Endothelial cell of umbilical vein (primary cell): ENCODE data around the gene TOM1L2. TPM values are rescaled to one million over a fixed set of nuclear protein-coding genes. Genes with fewer than 3 reads are reported as not detected.

Source experiments
- BruUV-seq: library from RNA; stranded (reverse); fragments of 400-500 nt; replicated peaks from 2 replicates; lab custom pipeline; 2021; lab: Mats Ljungman, UMichigan
- CTCF ChIA-PET: fragments of 300-600, 350-600 bp; sonication (Branson Sonifier 250); formaldehyde crosslinking; loops from one replicate; lab custom pipeline; 2021; ENCODE audit warnings: antibody characterized with exemption, inconsistent platforms; lab: Charles Lee
- POLR2A ChIA-PET: fragments of 300-600, 350-600 bp; sonication (Branson Sonifier 250); formaldehyde crosslinking; loops from one replicate; lab custom pipeline; 2021; ENCODE audit warnings: antibody characterized with exemption, inconsistent platforms; lab: Charles Lee
- DNase-seq: peaks from one replicate; pipeline ENCODE4 v3.0.0-alpha.2; 2011; ENCODE audit warnings: low read depth, low spot score
- FAIRE-seq: peaks from 2 replicates; lab custom pipeline; 2011; peaks lifted over from hg19 to GRCh38; lab: Jason Lieb, UNC
- H2AFZ ChIP-seq: 2 replicates; pipeline ENCODE4 v1.6.0; 2012; ENCODE audit warnings: low read depth, low read length, control low read depth, inconsistent platforms
- H3K27ac ChIP-seq: 2 replicates; pipeline ENCODE4 v1.5.1; 2011; ENCODE audit warnings: low read depth, mild to moderate bottlenecking, control low read depth, low read length, moderate library complexity; ENCODE audit not compliant: insufficient read depth
- H3K27me3 ChIP-seq, 2 experiments: 2 replicates each; pipeline versions ENCODE4 v1.6.0 to v1.6.1; 2011; ENCODE audit warnings: low read length in 2 of 2, mixed read lengths in 1 of 2; ENCODE audit not compliant: control insufficient read depth in 2 of 2, insufficient read depth in 2 of 2
- H3K36me3 ChIP-seq, 2 experiments: 2 replicates in 1 of 2; 3 replicates in 1 of 2; pipeline ENCODE4 v1.5.1; 2011; ENCODE audit warnings: low read length in 2 of 2, mild to moderate bottlenecking in 1 of 2, moderate library complexity in 1 of 2; ENCODE audit not compliant: control insufficient read depth in 2 of 2, insufficient read depth in 2 of 2; ENCODE audit errors: extremely low read depth in 1 of 2
- H3K4me1 ChIP-seq: 3 replicates; pipeline ENCODE4 v1.5.1; 2011; ENCODE audit warnings: mild to moderate bottlenecking, low read length; ENCODE audit not compliant: control insufficient read depth, insufficient read depth; ENCODE audit errors: extremely low read depth
- H3K4me2 ChIP-seq: 2 replicates; pipeline ENCODE4 v1.6.1; 2011; ENCODE audit warnings: low read length, control low read depth, mixed read lengths; ENCODE audit not compliant: insufficient read depth
- H3K4me3 ChIP-seq, 3 experiments: fragments of 200-600 bp in 1 of 3; sonication (generic), shearing (Covaris generic) in 1 of 3; replicated peaks in 1 of 3; 2 replicates each; pipeline ENCODE4 v1.5.1; 2011 to 2016; ENCODE audit warnings: control low read depth in 3 of 3, low read length in 3 of 3, mild to moderate bottlenecking in 2 of 3, inconsistent platforms in 1 of 3, low read depth in 1 of 3, moderate library complexity in 1 of 3; ENCODE audit not compliant: insufficient read depth in 1 of 3
- H3K79me2 ChIP-seq: 2 replicates; pipeline ENCODE4 v1.6.0; 2012; ENCODE audit warnings: low read length, inconsistent platforms; ENCODE audit not compliant: control insufficient read depth, insufficient read depth
- H3K9ac ChIP-seq: replicated peaks from 2 replicates; pipeline ENCODE3; 2011; ENCODE audit warnings: low read length, control low read depth; ENCODE audit not compliant: insufficient read depth; ENCODE audit errors: extremely low read depth
- H3K9me1 ChIP-seq: replicated peaks from 3 replicates; pipeline ENCODE4 v1.6.0; 2011; ENCODE audit warnings: mild to moderate bottlenecking, low read length; ENCODE audit not compliant: control insufficient read depth, insufficient read depth; ENCODE audit errors: extremely low read depth
- H3K9me3 ChIP-seq: replicated peaks from 2 replicates; pipeline ENCODE4 v1.5.1; 2012; ENCODE audit warnings: low read length, inconsistent platforms; ENCODE audit not compliant: control insufficient read depth, insufficient read depth
- H4K20me1 ChIP-seq: replicated peaks from 2 replicates; pipeline ENCODE3; 2011; ENCODE audit warnings: mild to moderate bottlenecking, low read length; ENCODE audit not compliant: control insufficient read depth, insufficient read depth; ENCODE audit errors: extremely low read depth
- CTCF ChIP-seq, 2 donors: IDR thresholded peaks; 1 replicate in 1 of 2; 2 replicates in 1 of 2; pipeline ENCODE4 v1.5.1; 2011; ENCODE audit warnings: low read length in 2 of 2, mild to moderate bottlenecking in 2 of 2, moderate library complexity in 2 of 2, control low read depth in 1 of 2, inconsistent platforms in 1 of 2, low read depth in 1 of 2; ENCODE audit not compliant: insufficient read depth in 1 of 2; ENCODE audit errors: extremely low read depth in 1 of 2
- EZH2 ChIP-seq: IDR thresholded peaks from 2 replicates; pipeline ENCODE4 v1.6.1; 2012; ENCODE audit warnings: borderline replicate concordance, low read depth, mild to moderate bottlenecking, moderate library complexity, low read length, inconsistent platforms; ENCODE audit not compliant: severe bottlenecking
- FOS ChIP-seq: IDR thresholded peaks from 2 replicates; pipeline ENCODE4 v1.6.1; 2011; ENCODE audit warnings: mild to moderate bottlenecking, low read length, moderate library complexity, borderline replicate concordance; ENCODE audit not compliant: insufficient read depth
- GATA2 ChIP-seq: IDR thresholded peaks from 2 replicates; pipeline ENCODE4 v1.7.0; 2011; ENCODE audit warnings: low read depth, mild to moderate bottlenecking, moderate library complexity, mixed read lengths, low read length; ENCODE audit not compliant: insufficient read length, insufficient read depth
- JUN ChIP-seq: IDR thresholded peaks from 2 replicates; pipeline ENCODE4 v1.6.1; 2011; ENCODE audit warnings: borderline replicate concordance, low read depth; ENCODE audit not compliant: insufficient read length, insufficient read depth
- MYC ChIP-seq: IDR thresholded peaks from one replicate; pipeline ENCODE4 v1.6.1; 2011; ENCODE audit warnings: mild to moderate bottlenecking, low read depth, low read length
- POLR2AphosphoS5 ChIP-seq: IDR thresholded peaks from 2 replicates; pipeline ENCODE4 v1.6.1; 2012; ENCODE audit warnings: low read depth, mild to moderate bottlenecking, control low read depth, low read length, moderate library complexity; ENCODE audit not compliant: insufficient read depth
- dilution Hi-C: fragments of 300-500 bp; cut with MboI; formaldehyde crosslinking; loops from one replicate; pipeline ENCODE4 v1.15.0; 2019; ENCODE audit warnings: low sequenced_read_pairs; ENCODE audit not compliant: extremely low pct_ligation_motif_present
- intact Hi-C: fragments of 100-400 bp; cut with micrococcal nuclease; formaldehyde crosslinking; loops from one replicate; pipeline ENCODE4 v1.10.0; 2022
- polyA plus RNA-seq, 4 experiments: library from polyadenylated mRNA; depleted of rRNA in 3 of 4; stranded (reverse) in 3 of 4; unstranded in 1 of 4; fragments of >200 nt; gene quantifications; 2 replicates each; pipeline versions ENCODE4 v1.2.1 to v1.2.3, GENCODE V29; 2011 to 2012; ENCODE audit warnings: missing spikeins in 1 of 4
- total RNA-seq: library from RNA; stranded (reverse); gene quantifications from 2 replicates; pipeline ENCODE4 v1.2.3, GENCODE V29; 2021
- TF ChIP-seq, protein P1 (sequence below): IDR thresholded peaks from 2 replicates; pipeline ENCODE4 v1.6.1; 2011; ENCODE audit not compliant: insufficient read depth, insufficient read length

TOM1L2 gene
- total and polyA plus RNA-seq, 2 donors (not counting 3 experiments of a cell fraction or from before 2014, with no cell fraction given), result 31.7 to 37.6 TPM

GRCh38 chr17:17833658-17834357 lies 138.4 kb downstream of the TOM1L2 start:
- Histone ChIP-seq H3K9me3 (no peaks in the 10 kb centered on the region), H3K9ac (no peak overlapping the region), H4K20me1 (no peaks in the 10 kb centered on the region), H3K9me1 (no peaks in the 10 kb centered on the region), H3K27ac (no peak overlapping the region), H3K4me1 (peaks cover 34% of the 10 kb centered on the region), H2AFZ (no peak overlapping the region), H3K27me3 (no peaks in the 10 kb centered on the region), H3K79me2 (peaks cover 64% of the 10 kb centered on the region), H3K36me3 (peaks cover 0 to 3% of the 10 kb centered on the region in 2 experiments), H3K4me3 (no peak overlapping the region), H3K4me2 (no peak overlapping the region)
- DNase-seq (no peak), FAIRE-seq (no peak)
- ChIA-PET POLR2A (no interaction called here), CTCF (interaction anchor here (0.7 to 1.4 kb wide), 4 partner anchors 10 to 154 kb away, joined by 3 to 4 read pairs (median 3); no protein-coding TSS in a partner anchor)
- TF ChIP-seq CTCF (IDR thresholded peaks at IDR 0.05; ENCODE audit: extremely low read depth in 1 of 2, insufficient read depth in 1 of 2, low read depth in 1 of 2, low read length in 2 of 2) (no peak), GATA2 (no peak), MYC (no peak), EZH2 (no peak), FOS (no peak), POLR2AphosphoS5 (no peak), JUN (no peak)
- TF ChIP-seq, protein P1, sequence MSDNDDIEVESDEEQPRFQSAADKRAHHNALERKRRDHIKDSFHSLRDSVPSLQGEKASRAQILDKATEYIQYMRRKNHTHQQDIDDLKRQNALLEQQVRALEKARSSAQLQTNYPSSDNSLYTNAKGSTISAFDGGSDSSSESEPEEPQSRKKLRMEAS, result no peak
- dilution Hi-C loops, result no loop called here
- BruUV-seq, result no TSS peak
- intact Hi-C loops, result no loop called here
